IPS-NIHi7 (cell line): Measurements from ENCODE around the gene KIAA1328.
A peak's percentile ranks its signal among the peaks of the same experiment; 100 is the strongest.

Experiments used
- DNase-seq: peaks from one replicate; pipeline ENCODE4 v3.0.0; 2012; ENCODE audit warnings: mixed read lengths; ENCODE audit errors: extremely low spot score

Gene KIAA1328

DNA sequence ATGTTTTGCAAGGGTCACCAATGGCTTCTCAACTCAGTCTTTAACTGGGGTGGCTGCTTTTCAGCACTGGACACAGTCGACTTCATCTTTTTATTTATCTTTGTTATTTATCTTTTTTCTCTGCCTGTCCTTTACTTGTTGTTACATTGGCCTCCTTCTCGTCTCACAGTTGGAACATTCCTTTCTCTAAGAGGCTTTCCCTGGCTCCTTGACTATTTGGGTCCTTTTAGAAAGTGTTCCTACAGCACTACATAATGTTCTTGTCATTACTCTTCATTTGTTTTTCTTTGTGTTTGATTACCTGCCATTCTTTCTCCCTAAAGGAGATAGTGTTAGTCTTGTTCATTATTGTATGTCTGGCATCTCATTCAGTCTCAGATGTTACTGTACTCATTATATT, 122.0 kb downstream of the KIAA1328 start:
- no peak for DNase-seq

DNA sequence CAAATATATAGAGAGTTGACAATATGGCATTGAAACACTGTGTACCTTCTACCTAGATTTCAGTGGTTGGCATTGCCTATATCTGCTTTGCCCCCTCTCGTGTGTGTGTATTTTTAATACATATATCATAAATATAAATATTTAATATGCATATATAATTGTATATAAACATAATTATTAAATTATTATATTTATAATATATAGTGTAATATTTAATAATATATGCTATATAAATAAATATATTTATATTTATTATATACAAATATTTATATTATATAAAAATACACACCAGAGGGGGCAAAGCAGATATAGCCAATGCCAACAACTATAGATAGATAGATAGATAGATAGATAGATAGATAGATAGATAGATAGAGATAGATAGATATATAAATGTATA, 124.1 kb downstream of the KIAA1328 start:
- no peak for DNase-seq

DNA sequence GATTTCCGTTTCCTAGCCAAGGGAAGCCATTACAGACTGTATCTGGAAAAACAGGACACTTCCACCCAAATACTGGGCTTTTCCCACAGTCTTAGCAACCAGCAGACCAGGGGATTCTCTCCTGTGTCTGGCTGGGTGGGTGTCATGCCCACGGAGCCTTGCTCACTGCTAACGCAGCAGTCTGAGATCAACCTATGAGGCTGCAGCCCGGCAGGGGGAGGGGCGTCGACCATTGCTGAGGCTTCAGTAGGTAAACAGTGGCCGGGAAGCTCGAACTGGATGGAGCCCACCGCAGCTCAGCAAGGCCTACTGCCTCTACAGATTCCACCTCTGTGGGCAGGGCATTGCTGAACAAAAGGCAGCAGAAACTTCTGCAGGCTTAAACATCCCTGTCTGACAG, 131.1 kb downstream of the KIAA1328 start:
- no peak for DNase-seq

DNA sequence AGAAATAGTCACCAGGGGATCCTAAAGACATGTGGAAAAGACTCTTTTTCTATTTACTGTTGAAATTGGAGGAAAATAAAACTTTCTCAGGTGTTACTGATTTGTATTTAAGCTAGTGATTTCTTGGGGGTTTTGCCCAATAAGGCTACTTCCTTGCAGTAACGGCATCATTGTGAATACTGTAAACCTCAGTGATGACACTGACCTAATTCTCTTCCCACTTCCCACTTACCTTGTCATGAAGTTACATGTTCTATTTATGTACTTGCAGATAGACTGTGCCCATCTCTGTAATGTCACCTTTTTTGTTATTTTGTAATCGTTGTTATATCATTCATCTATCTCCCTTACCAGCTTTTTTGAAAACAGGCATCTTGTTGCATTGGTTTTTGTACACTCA, 134.5 kb downstream of the KIAA1328 start:
- no peak for DNase-seq

- DNase-seq: no peak
These were observed 145.8 kb downstream of the KIAA1328 start for GRCh38 chr18:36974686-36975085.

DNA sequence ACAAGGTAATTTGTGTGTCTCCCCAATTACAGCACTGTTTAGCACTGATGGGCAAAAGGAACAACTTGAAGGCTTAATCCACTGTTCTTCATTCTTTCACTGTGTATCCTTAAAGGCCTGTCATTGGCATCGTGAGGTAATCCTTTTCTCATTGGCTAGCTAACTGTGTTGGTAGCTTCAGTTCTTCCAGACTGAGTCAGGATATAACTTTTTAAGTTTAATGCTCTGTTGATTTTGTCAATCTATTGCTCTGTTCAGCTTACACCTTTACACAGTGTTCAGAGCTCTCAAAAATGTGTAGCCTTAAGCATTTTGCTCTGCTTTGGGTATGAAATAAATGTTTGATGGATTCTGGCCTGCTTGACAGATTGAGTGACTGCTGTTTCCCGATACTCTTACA, 148.2 kb downstream of the KIAA1328 start:
- no peak for DNase-seq

- no peak for DNase-seq
These were observed 164.1 kb downstream of the KIAA1328 start for GRCh38 chr18:36993068-36993467.

DNA sequence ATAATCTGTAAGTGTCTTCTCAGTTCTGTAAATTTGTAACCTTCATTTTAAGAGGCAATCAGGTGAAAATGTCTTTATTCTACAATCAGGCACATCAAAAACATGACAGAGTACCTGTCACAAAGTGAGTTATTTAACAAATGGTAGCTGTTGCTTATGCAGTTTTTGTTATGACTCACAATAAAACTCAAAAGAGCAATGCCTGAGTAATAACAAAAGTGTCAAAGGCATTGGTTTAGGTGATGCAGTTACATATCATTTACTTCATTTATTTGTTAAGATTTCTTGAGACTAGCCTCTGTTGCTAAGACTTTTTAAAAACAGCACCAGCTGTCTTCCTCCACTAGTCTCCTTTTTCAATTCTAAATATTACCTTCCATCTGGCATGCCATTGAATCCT, 177.8 kb downstream of the KIAA1328 start:
- DNase-seq: no peak

GRCh38 chr18:37012452-37012851, 183.5 kb downstream of the KIAA1328 start:
- DNase-seq: no peak

GRCh38 chr18:37019157-37019827, 190.4 kb downstream of the KIAA1328 start:
- DNase-seq: peak; percentile 35

- DNase-seq: no peak
These were observed 204.5 kb downstream of the KIAA1328 start for GRCh38 chr18:37033419-37033818.

- no peak for DNase-seq
These were observed 213.5 kb downstream of the KIAA1328 start for GRCh38 chr18:37042381-37042780.

- no peak for DNase-seq
These were observed 226.3 kb downstream of the KIAA1328 start for GRCh38 chr18:37055137-37055802.

GRCh38 chr18:37064187-37064586, 235.3 kb downstream of the KIAA1328 start:
- DNase-seq: no peak

DNA sequence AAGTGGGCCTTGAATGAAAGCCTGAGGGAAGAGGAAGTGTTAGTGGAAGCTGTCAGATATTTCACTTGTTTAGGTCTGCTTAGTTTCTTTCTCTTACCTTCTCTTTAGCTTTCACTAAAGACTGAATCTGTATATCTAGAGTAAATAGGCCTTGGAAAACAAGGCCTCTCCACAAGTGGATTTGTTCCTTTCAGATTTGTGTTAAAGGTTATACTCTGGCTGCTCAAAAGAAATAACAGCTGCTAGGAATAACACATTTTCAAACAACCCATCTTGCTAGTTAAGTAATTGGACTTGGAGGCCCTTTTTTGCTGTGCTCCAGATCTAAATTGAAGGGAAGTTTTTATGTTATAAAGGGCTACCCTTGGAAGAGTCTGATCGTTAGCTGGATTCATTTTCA, 236.3 kb downstream of the KIAA1328 start:
- DNase-seq: no peak

- DNase-seq: peak; percentile 64
These were observed 256.0 kb downstream of the KIAA1328 start for GRCh38 chr18:37084912-37085311.

- DNase-seq: no peak
These were observed 256.4 kb downstream of the KIAA1328 start for GRCh38 chr18:37085362-37085761.

DNA sequence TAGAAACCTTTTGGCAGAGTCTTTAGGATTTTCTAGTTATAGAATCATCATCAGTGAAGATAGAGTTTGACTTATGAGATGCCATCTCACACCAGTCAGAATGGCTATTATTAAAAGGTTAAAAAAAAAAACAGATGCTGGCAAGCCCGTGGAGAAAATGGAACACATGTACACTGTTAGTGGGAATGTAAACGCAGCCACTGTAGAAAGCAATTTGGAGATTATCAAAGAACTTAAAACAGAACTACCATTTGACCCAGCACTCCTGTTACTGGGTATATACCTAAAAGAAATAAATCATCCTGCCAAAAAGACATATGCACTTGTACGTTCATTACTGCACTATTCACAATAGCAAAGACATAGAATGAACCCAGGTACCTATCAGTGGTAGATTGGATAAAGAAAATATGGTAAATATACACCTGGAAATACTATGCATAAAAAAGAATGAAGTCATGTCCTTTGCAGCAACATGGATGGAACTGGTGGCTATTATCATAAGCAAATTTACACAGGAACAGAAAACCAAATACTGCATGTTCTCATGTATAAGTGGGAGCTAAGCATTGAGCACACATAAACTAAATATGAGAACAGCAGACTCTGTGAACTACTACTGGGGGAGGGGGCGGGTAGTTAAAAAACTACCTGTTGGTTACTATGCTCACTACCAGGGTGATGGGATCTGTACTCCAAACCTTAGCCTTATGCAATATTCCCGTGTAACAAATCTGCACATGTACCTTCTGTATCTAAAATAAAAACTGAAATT, 279.0 kb downstream of the KIAA1328 start:
- DNase-seq: no peak

- DNase-seq: no peak
These were observed 293.9 kb downstream of the KIAA1328 start for GRCh38 chr18:37122877-37123276.

GRCh38 chr18:37124516-37124915, 295.6 kb downstream of the KIAA1328 start:
- no peak for DNase-seq

DNA sequence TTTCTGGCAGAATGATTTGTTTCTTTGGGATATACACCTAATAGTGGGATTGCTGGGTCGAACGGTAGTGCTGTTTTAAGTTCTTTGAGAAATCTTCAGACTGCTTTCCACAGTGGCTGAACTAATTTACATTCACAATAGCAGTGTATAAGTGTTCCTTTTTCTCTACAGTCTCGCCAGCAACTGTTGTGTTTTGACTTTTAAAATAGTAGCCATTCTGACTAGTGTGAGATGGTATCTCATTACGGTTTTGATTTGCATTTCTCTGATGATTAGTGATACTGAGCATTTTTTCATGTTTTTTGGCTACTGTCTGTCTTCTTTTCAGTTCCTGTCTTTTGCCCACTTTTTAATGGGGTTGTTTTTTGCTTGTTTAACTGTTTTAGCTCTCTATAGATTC, 306.2 kb downstream of the KIAA1328 start:
- DNase-seq: no peak

- no peak for DNase-seq
These were observed 309.5 kb downstream of the KIAA1328 start for GRCh38 chr18:37138456-37138855.

- no peak for DNase-seq
These were observed 310.9 kb downstream of the KIAA1328 start for GRCh38 chr18:37139876-37140275.
